H54 (cell line): ENCODE measurements around the gene IDUA.
"Not testable (repeated sequence)": the region's sequence is repeated elsewhere in the genome, so short reads cannot be mapped to it uniquely, and the experiment has no call there.

Experiments
- DNase-seq: peaks from one replicate; pipeline ENCODE4 v3.0.0; 2011; ENCODE audit warnings: low spot score, mixed read lengths; ENCODE audit not compliant: insufficient read length
- FAIRE-seq: peaks from 3 replicates; lab custom pipeline; 2011; peaks lifted over from hg19 to GRCh38; lab: Jason Lieb, UNC
- POLR2A ChIP-seq: IDR thresholded peaks from 2 replicates; pipeline ENCODE4 v1.6.1; 2011; ENCODE audit warnings: low read depth, mild to moderate bottlenecking, low read length

The IDUA gene

GRCh38 chr4:991451-992296 is 4.8 kb downstream of the IDUA start:
- no peak for DNase-seq
- no peak for TF ChIP-seq POLR2A
- no peak for FAIRE-seq

DNA sequence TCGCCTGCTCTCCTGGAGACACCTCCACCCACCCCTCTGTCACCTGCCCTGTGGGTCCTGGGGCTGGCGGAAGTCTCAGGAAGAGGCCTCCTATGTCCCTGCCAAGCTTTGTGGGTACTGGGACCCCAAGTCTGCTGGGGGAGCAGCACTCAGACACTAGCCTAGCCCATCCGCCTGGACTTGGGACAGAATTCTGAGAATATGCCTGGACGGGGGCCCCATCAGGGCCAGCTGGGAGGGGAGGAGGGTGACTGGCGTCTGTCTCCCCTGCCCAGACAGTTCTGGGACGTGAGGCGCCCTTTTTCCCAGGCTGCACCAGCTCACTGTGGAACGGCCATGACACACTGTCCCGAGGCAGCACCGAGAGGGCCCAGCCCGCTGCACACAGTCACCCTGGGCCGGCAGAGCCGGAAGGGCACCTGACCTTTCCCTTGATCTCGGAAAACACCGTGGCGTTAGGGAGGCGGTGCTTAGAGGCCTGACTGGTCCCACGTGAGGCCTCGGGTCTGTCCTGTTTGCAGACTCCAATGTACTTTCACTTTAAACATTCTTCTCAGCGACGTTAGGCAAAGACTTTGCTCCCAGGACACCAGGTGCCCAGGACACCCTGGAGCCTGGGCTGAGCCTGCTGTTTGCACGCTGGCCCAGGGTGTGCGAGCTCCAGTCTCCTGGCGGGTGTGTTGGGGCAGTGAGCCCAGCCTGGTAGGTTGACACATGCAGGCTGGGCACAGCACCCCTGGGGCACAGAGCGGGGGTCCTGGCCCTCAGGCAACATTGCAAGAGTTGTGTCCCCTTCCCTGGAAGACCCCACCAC is 5.7 kb downstream of the IDUA start:
- DNase-seq (no peak), FAIRE-seq (no peak)
- TF ChIP-seq POLR2A = no peak

GRCh38 chr4:993111-994029 is 6.5 kb downstream of the IDUA start, which contains the start of gene SLC26A1:
Gene SLC26A1, minus strand, starts transcription at chr4:993404. Its CDS starts 1,701 bp downstream, at chr4:991703.
- DNase-seq (no peak), FAIRE-seq (no peak)
- TF ChIP-seq POLR2A = no peak

DNA sequence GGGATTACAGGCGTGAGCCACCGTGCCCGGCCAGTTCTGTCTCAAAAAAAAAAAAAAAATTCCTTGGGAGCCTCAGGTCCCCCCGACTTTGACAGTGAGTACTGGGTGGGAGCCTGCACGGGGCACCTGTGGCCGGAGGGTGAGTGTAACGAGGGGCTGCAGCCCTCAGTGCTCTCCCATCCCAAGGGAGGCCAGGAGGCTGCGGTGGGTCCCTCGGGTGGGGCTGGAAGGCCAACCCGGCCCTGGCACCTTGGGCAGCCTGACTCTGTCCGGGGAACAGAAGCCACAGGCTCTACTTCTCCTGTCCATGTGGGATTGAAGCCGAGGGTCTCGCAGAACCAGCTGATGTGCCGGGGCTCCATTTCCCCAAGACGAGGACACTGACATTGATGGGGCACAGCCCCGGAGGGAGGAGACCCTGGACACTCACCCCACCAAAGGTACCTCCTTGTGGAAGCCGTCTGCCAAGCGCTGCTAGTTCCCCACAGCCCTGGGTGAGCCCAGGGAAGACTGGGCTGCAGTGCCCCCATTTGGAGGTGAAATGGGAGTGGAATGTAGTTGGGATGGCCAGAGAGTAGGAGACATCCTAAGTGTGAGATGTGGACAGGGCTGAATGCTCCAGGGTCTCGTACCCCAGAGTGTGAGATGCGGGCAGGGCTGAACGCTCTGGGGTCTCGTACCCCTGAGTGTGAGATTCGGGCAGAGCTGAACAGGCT is 8.6 kb downstream of the IDUA start:
- DNase-seq (no peak), FAIRE-seq (no peak)
- no peak for TF ChIP-seq POLR2A

DNA sequence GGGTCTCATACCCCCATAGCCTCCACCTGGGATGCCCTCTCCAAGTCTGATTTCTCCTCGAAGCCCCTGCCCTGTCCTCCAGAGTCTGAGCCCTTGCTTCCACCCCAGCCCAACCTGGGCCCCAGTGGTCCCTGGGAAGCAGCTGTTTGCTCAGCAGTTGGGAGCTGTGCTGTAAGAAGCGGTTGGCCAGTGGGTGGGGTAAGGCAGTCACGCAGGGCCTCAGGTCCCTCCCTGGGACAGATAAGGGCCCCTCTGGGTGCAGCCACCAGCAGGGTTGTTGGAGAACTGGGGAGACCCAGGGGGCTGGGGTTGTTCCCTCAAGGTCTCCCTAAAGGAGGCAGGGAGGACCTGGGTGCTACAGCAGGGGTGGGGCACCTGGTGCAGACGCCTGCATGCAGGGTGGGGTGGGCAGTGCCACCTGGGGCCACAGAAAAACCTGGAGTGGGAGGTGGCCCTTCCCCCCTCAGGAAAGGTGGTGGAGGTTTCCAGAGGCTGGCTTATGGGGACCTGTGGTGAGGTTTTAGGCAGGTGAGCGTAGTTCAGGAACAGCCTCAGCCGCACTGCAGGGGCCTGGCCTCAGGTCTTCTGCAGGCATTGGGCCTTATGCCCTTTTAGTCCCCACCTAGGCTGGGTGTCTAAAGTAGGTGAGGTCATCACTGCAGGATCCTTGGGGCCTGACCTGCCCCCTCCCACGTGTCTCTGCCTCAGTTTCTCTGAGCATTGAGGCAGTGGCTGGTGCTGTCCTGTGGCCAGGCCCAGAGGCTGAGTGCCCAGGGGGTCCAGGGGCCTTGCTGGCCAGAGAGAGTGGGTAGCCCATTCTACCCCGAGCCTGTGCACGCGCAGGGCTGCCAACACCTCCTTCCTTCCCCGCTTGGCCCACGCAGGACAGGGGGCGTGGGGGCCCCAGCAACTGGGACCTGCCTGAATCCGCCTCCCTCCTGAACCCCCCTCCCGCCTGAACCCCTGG is 9.5 kb downstream of the IDUA start:
- FAIRE-seq = no peak
- TF ChIP-seq POLR2A = no peak

DNA sequence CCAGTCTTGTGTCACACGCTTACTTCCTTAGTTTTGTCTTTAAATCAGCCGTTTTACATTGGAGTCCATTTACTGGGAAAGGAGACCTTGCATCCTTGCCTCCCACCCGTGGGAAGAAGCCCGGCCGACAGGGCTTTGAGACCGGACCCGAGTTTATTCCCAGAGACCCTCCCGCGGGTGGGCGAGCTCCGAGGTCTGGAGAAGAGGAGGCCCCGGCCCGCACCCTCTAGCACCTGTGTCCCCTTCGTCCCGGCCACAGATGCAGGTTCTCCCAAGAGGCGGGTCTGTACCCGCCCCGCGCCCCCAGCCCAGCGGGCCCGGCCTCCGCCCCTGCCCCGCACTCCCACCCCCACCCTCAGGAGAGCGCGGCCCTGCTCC is 10.1 kb downstream of the IDUA start:
- FAIRE-seq = no peak
- no peak for TF ChIP-seq POLR2A
- no peak for DNase-seq

More for the DNA sequence above, 9.5 kb downstream of the IDUA start:
- no peak for DNase-seq

DNA sequence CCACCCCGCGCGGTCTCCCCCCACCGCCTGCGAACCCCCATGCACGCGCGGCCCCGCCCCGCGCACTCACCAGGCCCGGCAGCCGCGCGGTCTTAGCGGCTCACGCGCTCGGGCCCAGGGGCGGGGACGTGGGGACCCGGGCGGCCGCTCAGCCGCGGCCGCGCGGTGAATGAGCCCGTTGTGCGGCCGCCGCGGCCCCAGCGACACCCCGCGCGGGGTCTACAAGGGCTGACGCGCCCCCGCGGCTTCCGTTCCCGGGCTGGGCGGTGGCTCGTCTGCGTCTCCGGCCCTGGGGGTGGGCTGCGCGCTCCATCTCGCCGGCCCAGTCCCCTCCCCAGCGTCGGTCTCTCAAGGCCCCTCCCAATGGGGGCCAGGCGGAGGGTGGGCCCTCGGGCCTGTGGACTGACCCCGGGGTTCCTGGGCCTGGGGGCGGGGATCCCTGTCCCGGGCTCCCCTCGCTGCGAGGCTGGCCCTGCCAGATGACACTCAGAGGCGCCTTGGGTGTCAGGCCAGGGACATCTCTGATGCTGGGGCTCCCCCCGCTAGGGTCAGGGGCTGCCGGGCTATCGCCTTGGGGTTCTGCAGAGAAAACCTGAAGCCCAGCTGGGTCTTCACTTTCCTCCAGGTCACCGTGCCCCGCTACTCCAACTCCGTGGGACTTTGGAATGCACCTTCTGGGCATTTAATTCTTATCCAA is 10.7 kb downstream of the IDUA start:
- TF ChIP-seq POLR2A = no peak
- FAIRE-seq (no peak), DNase-seq (no peak)

DNA sequence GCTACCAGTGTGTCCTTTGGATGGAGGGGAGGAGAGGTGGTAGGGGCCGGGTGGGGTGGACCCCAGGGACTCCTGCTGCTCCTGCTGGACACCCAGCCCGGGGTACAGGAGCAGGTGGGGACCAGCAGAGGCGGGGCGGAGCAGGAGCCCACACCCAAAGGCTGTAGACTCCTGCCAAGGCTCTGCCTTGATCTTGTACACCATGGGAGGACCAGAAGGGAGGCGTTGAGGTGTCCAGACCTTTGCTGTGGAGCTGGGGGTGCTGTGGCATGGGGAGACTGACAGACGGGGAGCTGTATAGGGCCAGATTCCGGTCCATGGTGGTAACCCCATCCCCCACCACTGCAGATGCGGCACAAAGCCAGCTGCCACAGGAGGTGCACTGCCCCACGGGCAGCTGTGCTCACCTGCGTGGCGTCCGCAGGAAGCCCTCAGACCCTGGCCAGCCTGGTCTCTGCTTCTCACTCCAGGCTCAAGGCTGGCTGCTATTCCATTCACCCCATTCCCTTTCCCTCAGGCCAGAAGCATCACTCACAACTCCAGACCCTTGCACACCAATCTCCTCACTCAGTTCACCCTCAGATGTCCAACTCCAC is 11.3 kb downstream of the IDUA start:
- TF ChIP-seq POLR2A = no peak
- no peak for FAIRE-seq
- no peak for DNase-seq

GRCh38 chr4:999240-999863 is 12.5 kb downstream of the IDUA start:
- not testable (repeated sequence) for FAIRE-seq, DNase-seq

DNA sequence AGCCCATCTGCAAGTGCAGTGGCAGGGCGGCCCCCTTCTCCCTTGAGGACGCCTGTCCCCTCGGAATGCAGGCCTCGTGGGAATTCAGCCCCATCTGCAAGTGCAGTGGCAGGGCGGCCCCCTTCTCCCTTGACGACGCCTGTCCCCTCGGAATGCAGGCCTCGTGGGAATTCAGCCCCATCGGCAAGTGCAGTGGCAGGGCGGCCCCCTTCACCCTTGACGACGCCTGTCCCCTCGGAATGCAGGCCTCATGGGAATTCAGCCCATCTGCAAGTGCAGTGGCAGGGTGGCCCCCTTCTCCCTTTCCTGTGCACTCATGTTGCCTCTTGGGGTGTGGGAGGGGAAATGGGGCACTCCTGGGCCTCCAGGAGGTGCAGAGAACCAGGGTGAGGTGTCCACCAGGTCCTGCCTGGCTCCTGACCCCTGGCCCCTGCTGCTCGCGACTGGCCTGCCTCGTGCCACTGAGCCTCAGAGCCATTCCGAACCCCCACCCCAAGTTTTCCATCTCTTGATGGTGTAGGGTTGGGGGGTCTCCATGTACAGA is 13.1 kb downstream of the IDUA start:
- DNase-seq (no peak), FAIRE-seq (no peak)
- no peak for TF ChIP-seq POLR2A

DNA sequence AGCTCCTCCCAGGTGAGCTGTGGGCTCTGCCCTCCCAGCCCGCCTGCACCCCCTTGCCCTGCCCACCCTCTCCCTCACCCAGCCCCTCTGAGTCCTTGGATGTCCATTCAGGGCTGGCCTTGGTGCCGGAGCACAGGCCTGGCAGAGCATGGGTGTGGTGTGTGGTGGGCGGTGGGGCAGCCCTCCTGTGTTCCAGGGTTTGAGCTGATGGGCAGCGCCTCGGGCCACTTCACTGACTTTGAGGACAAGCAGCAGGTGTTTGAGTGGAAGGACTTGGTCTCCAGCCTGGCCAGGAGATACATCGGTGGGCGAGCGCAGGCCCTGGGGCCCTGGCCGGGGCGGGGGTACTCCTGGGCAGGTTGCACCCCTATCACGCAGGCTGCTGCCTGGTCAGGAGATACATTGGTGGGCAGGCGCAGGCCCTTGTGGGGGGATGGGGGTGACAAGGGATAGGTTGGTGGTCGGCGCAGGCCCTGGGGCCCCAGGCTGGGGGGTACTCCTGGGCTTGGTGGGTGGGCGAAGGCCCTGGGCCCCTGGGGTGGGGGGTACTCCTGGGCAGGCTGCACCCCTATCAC is 13.9 kb downstream of the IDUA start:
- DNase-seq (no peak), FAIRE-seq (no peak)
- no peak for TF ChIP-seq POLR2A
